BLaER1 treated with 17β-estradiol and CSF1 and Interleukin-3, amounts not matched to agents 10 nM and 100 nM (cell line): Measurements from ENCODE around the gene EXD2.

Experiments used
- H3K27ac ChIP-seq, 11 experiments: shearing (Covaris generic); formaldehyde crosslinking; 2 replicates each; pipeline ENCODE4 v1.8.1; 2022
- H3K27me3 ChIP-seq, 11 experiments: shearing (Covaris generic); formaldehyde crosslinking; 2 replicates each; pipeline ENCODE4 v1.8.1; 2022
- H3K36me3 ChIP-seq, 11 experiments: shearing (Covaris generic); formaldehyde crosslinking; 2 replicates each; pipeline ENCODE4 v1.8.1; 2022
- H3K4me1 ChIP-seq, 10 experiments: shearing (Covaris generic); formaldehyde crosslinking; 2 replicates each; pipeline ENCODE4 v1.8.1; 2022
- H3K4me2 ChIP-seq, 11 experiments: shearing (Covaris generic); formaldehyde crosslinking; 2 replicates each; pipeline ENCODE4 v1.8.1; 2022
- H3K4me3 ChIP-seq, 10 experiments: shearing (Covaris generic); formaldehyde crosslinking; 2 replicates each; pipeline ENCODE4 v1.8.1; 2022
- H3K9ac ChIP-seq, 11 experiments: shearing (Covaris generic); formaldehyde crosslinking; 2 replicates each; pipeline ENCODE4 v1.8.1; 2022
- H3K9me3 ChIP-seq, 11 experiments: shearing (Covaris generic); formaldehyde crosslinking; replicated peaks in 1 of 11; 2 replicates each; pipeline ENCODE4 v1.8.1; 2022
- H4K20me1 ChIP-seq, 11 experiments: shearing (Covaris generic); formaldehyde crosslinking; 2 replicates each; pipeline ENCODE4 v1.8.1; 2022
- Cebpa-rat ChIP-seq, 11 experiments: shearing (Covaris generic); IDR thresholded peaks; 2 replicates each; pipeline ENCODE4 v1.8.1; 2022

The EXD2 gene

GRCh38 chr14:69224946-69225345, 33.6 kb downstream of the EXD2 start:
- H3K36me3 ChIP-seq = no peaks in the 10 kb centered on the region
- no peak for TF ChIP-seq Cebpa-rat (IDR thresholded peaks at IDR 0.05)
- H3K27ac ChIP-seq = no peak overlapping the region
- no peak overlapping the region for H3K9ac ChIP-seq
- H3K4me1 ChIP-seq = no peaks in the 10 kb centered on the region
- H3K9me3 ChIP-seq = no peaks in the 10 kb centered on the region
- H4K20me1 ChIP-seq = no peaks in the 10 kb centered on the region
- H3K4me2 ChIP-seq = no peak overlapping the region
- no peak overlapping the region for H3K4me3 ChIP-seq
- H3K27me3 ChIP-seq = no peaks in the 10 kb centered on the region

- Histone ChIP-seq H3K27me3 (no peaks in the 10 kb centered on the region), H3K4me3 (no peak overlapping the region), H3K27ac (no peak overlapping the region), H3K36me3 (no peaks in the 10 kb centered on the region), H3K4me1 (no peaks in the 10 kb centered on the region), H3K9ac (no peak overlapping the region), H4K20me1 (no peaks in the 10 kb centered on the region), H3K4me2 (no peak overlapping the region), H3K9me3 (no peaks in the 10 kb centered on the region)
- no peak for TF ChIP-seq Cebpa-rat (IDR thresholded peaks at IDR 0.05)
These were observed 34.9 kb downstream of the EXD2 start for GRCh38 chr14:69226178-69226577.

DNA sequence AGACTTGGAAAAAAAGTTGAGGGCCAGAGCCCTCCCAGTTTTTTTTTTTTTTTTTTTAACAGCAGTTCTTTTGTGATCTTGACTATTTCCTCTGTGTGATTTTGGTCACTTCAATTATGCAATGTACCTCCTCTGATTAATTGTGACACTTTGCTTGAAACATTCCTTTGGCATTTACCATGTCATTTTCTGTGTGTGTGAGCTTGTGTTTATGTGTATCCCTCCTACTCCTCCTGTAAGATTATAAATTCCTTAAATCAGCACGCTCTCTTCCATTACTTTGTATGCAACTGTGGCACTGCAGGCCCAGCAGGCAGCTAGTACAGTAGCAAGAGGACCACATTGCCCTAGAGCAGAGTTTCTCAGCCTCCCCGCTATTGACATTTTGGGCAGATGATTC, 35.4 kb downstream of the EXD2 start:
- Histone ChIP-seq H3K9ac (no peak overlapping the region), H3K36me3 (no peaks in the 10 kb centered on the region), H3K4me3 (no peak overlapping the region), H3K4me1 (no peaks in the 10 kb centered on the region), H4K20me1 (no peaks in the 10 kb centered on the region), H3K27me3 (no peaks in the 10 kb centered on the region), H3K27ac (no peak overlapping the region), H3K4me2 (no peak overlapping the region), H3K9me3 (no peaks in the 10 kb centered on the region)
- no peak for TF ChIP-seq Cebpa-rat (IDR thresholded peaks at IDR 0.05)

DNA sequence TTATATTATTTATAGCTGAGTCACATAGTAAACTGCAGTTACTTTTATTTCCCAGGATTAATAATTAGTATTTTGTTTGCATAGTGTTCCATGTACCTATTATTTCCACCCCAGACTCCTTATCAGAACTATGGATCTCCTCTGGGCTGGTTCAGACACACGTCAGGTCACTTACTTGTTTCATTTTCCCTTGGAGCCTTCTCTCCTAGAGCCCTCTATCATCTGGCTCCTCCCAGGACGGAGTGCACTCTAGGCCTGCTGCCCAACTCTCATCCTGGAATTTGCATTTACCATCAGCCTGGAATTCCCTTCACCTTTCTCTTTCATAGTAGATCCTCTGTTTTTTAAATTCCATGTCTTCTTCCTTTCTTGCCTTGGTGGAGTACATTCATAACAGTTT, 40.2 kb downstream of the EXD2 start:
- Histone ChIP-seq H3K4me2 (no peak overlapping the region), H3K27ac (no peak overlapping the region), H3K9me3 (no peaks in the 10 kb centered on the region), H3K4me3 (no peak overlapping the region), H3K36me3 (no peaks in the 10 kb centered on the region), H4K20me1 (no peaks in the 10 kb centered on the region), H3K9ac (no peak overlapping the region), H3K27me3 (no peaks in the 10 kb centered on the region), H3K4me1 (no peaks in the 10 kb centered on the region)
- TF ChIP-seq Cebpa-rat (IDR thresholded peaks at IDR 0.05) = no peak

DNA sequence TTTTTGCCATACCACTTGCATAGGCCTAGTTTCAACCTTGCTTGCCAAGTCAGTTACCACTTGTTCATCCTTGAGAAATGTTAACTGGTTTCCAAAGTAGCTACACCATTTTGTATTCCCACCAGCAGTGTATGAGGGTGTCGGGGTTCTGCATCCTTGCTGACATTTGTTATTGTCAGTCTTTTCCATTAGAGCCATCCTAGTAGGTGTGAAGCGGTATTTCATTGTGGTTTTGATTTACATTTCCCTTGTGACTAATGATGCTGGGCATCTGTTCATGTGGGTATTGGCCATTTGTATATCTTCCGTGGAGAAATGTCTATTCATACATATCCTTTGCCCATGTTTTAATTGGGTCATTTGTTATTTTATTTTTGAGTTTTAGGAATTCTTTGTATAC, 41.1 kb downstream of the EXD2 start:
- Histone ChIP-seq H4K20me1 (no peaks in the 10 kb centered on the region), H3K9ac (no peak overlapping the region), H3K27me3 (no peaks in the 10 kb centered on the region), H3K4me1 (no peaks in the 10 kb centered on the region), H3K36me3 (no peaks in the 10 kb centered on the region; a peak in 1 of 22 replicates), H3K27ac (no peak overlapping the region), H3K4me2 (no peak overlapping the region), H3K9me3 (no peaks in the 10 kb centered on the region), H3K4me3 (no peak overlapping the region)
- no peak for TF ChIP-seq Cebpa-rat (IDR thresholded peaks at IDR 0.05)

DNA sequence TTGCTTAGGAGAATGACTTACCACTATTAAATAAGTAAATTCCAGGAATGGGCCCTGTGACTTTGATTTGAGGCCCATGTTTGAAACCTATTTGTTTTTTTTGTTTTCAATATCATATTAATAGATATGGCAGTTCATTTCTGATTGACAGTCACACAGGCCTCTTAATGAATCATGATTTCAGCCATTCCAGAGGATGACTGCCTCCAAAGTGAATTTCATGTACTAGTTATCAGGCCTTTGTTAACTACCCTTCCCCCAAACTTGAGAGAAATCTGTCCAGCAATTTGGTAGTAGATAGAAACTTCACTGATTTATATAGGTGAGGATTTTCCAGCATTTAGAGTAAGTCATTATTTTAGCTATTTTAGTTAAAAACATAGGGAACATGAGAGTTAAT, 42.8 kb downstream of the EXD2 start:
- H3K4me2 ChIP-seq = no peak overlapping the region
- no peak overlapping the region for H3K27ac ChIP-seq
- H3K36me3 ChIP-seq = no peaks in the 10 kb centered on the region; a peak in 1 of 22 replicates
- TF ChIP-seq Cebpa-rat (IDR thresholded peaks at IDR 0.05) = no peak
- H3K4me1 ChIP-seq = no peaks in the 10 kb centered on the region
- H4K20me1 ChIP-seq = no peaks in the 10 kb centered on the region
- no peaks in the 10 kb centered on the region for H3K9me3 ChIP-seq
- H3K9ac ChIP-seq = no peak overlapping the region
- H3K4me3 ChIP-seq = no peak overlapping the region
- no peaks in the 10 kb centered on the region for H3K27me3 ChIP-seq

- no peak for TF ChIP-seq Cebpa-rat (IDR thresholded peaks at IDR 0.05)
- Histone ChIP-seq H3K4me1 (peaks cover 2 to 9% (median 7%) of the 10 kb centered on the region in 10 experiments; a peak in 19 of 20 replicates), H3K9ac (no peak overlapping the region)
These were observed 44.4 kb downstream of the EXD2 start for GRCh38 chr14:69235708-69236107.

DNA sequence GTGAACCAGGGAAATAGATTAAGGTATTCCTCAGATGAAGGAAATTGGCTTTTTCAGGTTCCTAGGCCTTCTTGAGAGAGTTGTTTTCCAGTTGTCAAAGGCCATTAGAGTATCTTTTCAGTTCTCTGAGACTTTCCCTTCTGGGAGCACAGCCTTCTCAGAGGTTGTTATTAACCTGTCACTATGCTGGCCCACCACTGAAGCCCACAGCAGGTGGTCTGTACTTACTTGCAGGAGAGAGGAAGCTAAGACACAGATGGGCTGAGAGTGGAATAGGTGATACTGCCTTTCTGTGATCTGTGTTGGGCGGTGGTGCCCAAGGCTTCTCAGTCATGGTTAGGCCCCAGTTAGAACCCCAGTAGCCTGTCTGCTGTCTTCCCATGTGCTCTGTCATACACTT, 45.8 kb downstream of the EXD2 start:
- H3K4me2 ChIP-seq = no peak overlapping the region
- no peaks in the 10 kb centered on the region for H4K20me1 ChIP-seq
- peaks cover 8 to 20% (median 15%) of the 10 kb centered on the region in 10 experiments; a peak in 19 of 20 replicates for H3K4me1 ChIP-seq
- H3K9ac ChIP-seq = no peak overlapping the region
- no peak for TF ChIP-seq Cebpa-rat (IDR thresholded peaks at IDR 0.05)
- H3K9me3 ChIP-seq = no peaks in the 10 kb centered on the region
- no peak overlapping the region for H3K4me3 ChIP-seq
- H3K36me3 ChIP-seq = no peaks in the 10 kb centered on the region; a peak in 1 of 22 replicates
- H3K27ac ChIP-seq = no peak overlapping the region
- H3K27me3 ChIP-seq = no peaks in the 10 kb centered on the region

More at GRCh38 chr14:69235708-69236107, 44.4 kb downstream of the EXD2 start:
- Histone ChIP-seq H3K4me3 (no peak overlapping the region), H3K4me2 (no peak overlapping the region), H3K36me3 (no peaks in the 10 kb centered on the region; a peak in 1 of 22 replicates), H3K27me3 (no peaks in the 10 kb centered on the region), H3K27ac (no peak overlapping the region), H3K9me3 (no peaks in the 10 kb centered on the region), H4K20me1 (no peaks in the 10 kb centered on the region)

DNA sequence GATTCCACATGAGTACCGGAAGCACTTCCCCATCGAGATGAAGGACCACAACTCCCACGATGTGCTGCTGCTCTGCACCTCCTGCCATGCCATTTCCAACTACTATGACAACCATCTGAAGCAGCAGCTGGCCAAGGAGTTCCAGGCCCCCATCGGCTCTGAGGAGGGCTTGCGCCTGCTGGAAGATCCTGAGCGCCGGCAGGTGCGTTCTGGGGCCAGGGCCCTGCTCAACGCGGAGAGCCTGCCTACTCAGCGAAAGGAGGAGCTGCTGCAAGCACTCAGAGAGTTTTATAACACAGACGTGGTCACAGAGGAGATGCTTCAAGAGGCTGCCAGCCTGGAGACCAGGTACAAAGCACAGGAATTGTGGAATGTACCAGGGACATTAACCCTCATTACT, 46.3 kb downstream of the EXD2 start:
- H3K27ac ChIP-seq = no peak overlapping the region
- TF ChIP-seq Cebpa-rat (IDR thresholded peaks at IDR 0.05) = no peak
- H3K27me3 ChIP-seq = no peaks in the 10 kb centered on the region
- H3K9ac ChIP-seq = no peak overlapping the region
- no peaks in the 10 kb centered on the region for H4K20me1 ChIP-seq
- no peak overlapping the region for H3K4me2 ChIP-seq
- peaks cover 8 to 20% (median 15%) of the 10 kb centered on the region in 10 experiments; a peak in 19 of 20 replicates for H3K4me1 ChIP-seq
- H3K36me3 ChIP-seq = no peaks in the 10 kb centered on the region; a peak in 1 of 22 replicates
- H3K4me3 ChIP-seq = no peak overlapping the region
- no peaks in the 10 kb centered on the region for H3K9me3 ChIP-seq

DNA sequence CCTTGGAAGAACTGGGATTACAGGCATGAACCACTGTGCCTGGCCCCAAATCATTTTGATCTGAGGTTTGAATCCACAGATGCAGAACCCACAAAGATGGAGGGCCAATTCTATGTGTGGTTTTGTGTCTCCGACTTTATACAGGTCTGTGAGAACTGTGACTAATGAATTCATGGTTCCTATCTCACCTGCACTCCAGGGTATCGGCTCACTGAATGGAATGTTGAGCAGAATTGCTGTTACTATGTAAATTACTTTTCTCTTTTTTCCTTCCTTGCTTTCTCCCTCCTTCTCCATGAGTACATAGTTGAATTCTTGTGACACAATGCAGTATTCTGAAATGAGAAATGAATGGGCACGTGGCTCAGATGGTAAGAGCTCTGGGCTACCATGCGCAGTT, 47.6 kb downstream of the EXD2 start:
- no peak overlapping the region for H3K4me2 ChIP-seq
- H3K27ac ChIP-seq = no peak overlapping the region
- no peak overlapping the region for H3K4me3 ChIP-seq
- no peak for TF ChIP-seq Cebpa-rat (IDR thresholded peaks at IDR 0.05)
- H3K9ac ChIP-seq = no peak overlapping the region
- H3K4me1 ChIP-seq = peaks cover 8 to 20% (median 15%) of the 10 kb centered on the region in 10 experiments; a peak in 19 of 20 replicates
- H4K20me1 ChIP-seq = no peaks in the 10 kb centered on the region
- H3K27me3 ChIP-seq = no peaks in the 10 kb centered on the region
- no peaks in the 10 kb centered on the region; a peak in 1 of 22 replicates for H3K36me3 ChIP-seq
- no peaks in the 10 kb centered on the region for H3K9me3 ChIP-seq
